Gastrocnemius medialis (tissue), 4 donors: Measurements from ENCODE around the gene ZPLD1.

Experiments used
- CTCF ChIP-seq, 5 experiments: fragments of 450-650 bp in 3 of 5; fragments of 200-600 bp in 2 of 5; sonication (generic) in 2 of 5; IDR thresholded peaks in 4 of 5; conservative IDR thresholded peaks in 1 of 5; 1 replicate in 4 of 5; 2 replicates in 1 of 5; pipeline ENCODE4 v1.5.1; 2016 to 2019; ENCODE audit warnings: antibody characterized with exemption in 5 of 5, mild to moderate bottlenecking in 3 of 5, moderate library complexity in 3 of 5
- POLR2A ChIP-seq, 2 donors: fragments of 450-650 bp; IDR thresholded peaks; one replicate each; pipeline ENCODE4 v1.6.1; 2017; ENCODE audit warnings: antibody characterized with exemption in 2 of 2, mild to moderate bottlenecking in 2 of 2, moderate library complexity in 2 of 2

GRCh38 chr3:102451543-102451942, 16.7 kb downstream of the ZPLD1 start:
- TF ChIP-seq CTCF (IDR thresholded peaks at IDR 0.05 in 4 of 5, conservative IDR thresholded peaks at IDR 0.05 in 1 of 5) (no peak), POLR2A (IDR thresholded peaks at IDR 0.05) (no peak)
